Activated T-cell treated with anti-CD3 and anti-CD28 coated beads, Interleukin-2, amount 50 U/mL, for 48 hours (primary cell): ENCODE results near the gene APLP2.

Source experiments
- DNase-seq, 2 experiments: peaks; one replicate each; pipeline ENCODE4 v3.0.0-alpha.2; 2020

Gene APLP2

DNA sequence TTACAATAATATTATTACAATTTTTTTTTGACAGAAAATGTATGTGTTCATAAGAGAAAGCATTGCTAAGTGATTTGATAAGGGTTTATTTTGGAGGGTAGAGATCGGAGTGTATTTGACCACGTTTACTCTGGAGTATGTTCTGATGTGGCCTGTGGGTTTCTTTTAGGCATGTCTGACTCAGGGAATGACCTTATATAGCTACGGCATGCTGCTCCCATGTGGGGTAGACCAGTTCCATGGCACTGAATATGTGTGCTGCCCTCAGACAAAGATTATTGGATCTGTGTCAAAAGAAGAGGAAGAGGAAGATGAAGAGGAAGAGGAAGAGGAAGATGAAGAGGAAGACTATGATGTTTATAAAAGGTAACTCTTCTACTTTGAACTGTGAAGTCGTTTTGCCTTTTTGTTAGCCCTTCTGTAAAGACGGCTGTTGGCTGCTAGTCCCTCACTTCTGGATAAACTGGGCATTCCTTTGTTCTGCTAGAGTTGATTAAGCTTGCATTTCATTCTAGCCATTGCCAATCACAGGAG lies 51.8 kb downstream of the APLP2 start:
- peak in 1 of 2 experiments; percentile 28 for DNase-seq

DNA sequence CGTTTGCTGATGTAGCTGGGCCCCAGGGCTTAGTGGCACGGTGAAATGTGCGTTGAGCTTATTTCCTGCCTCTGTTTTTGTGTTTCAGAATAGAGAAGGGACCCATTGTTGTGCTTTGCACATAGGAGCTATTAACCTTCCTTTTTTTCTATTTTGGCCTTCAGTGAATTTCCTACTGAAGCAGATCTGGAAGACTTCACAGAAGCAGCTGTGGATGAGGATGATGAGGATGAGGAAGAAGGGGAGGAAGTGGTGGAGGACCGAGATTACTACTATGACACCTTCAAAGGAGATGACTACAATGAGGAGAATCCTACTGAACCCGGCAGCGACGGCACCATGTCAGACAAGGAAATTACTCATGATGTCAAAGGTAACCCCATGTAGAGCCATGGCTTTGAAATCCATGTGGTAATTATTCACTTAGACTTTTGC lies 52.5 kb downstream of the APLP2 start:
- DNase-seq, result peak; percentile 55 to 65

DNA sequence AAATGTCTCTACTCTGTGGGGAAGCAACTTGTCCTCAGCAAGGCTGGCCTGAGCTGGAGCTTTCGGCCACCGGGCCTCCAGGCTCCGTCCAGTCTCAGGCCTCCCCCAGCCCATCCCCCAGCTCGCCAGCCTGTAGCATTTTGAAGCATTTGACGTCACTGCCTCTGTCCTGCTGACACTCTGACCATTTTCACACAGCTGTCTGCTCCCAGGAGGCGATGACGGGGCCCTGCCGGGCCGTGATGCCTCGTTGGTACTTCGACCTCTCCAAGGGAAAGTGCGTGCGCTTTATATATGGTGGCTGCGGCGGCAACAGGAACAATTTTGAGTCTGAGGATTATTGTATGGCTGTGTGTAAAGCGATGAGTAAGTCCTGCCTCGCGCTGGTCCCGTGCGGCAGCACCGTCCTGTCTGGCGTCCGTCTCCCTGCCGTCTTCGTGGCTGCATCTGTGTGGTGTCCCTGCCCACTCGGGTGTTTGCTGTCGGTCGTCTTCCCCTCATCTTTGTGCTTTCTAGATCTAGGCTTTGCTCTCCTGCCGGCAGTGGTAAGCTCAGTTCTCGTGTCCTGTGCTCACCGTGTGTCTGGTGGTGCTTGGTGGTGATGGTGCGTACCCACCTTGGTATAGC lies 53.8 kb downstream of the APLP2 start:
- DNase-seq, result no peak

- no peak for DNase-seq
Observed at GRCh38 chr11:130124096-130124495, 54.4 kb downstream of the APLP2 start.

- no peak for DNase-seq
Observed at GRCh38 chr11:130125638-130126037, 55.9 kb downstream of the APLP2 start.

- DNase-seq, result no peak
Observed at GRCh38 chr11:130126516-130126915, 56.8 kb downstream of the APLP2 start.

DNA sequence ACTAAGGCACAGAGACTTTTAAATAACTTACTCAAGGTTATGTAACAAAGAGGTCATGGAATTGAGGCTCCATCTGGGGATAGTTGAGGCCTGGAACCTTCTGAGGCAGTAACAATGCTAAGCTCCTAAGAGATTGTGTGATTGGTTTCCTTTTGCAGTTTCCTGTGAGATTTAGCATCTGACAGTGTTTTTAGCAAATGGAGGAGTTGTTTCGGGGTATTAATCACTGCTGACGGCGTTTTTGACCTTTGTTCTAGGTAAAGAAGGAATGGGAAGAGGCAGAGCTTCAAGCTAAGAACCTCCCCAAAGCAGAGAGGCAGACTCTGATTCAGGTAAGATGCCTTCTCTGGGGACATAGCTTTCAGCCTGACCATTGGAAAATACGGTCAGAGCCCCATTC lies 57.8 kb downstream of the APLP2 start:
- no peak for DNase-seq

DNA sequence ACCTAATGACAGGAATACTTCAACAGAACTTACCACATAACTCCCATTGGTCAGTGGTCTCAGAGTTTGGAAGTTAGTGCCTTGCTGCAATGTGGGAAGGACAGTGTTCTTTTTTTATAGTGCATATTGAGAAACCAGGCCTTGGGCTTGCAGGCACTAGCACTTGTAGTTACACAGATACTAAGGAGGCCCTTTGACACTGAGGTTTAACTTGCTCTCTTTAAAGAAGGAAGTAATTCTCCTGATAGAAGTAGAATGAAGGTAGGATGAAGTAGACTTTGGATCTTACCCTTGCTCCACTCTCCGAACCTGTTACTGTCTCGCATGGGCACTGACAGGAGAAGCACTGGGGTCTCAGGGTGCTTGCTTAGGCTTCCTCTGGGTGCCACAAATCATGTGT lies 58.9 kb downstream of the APLP2 start:
- no peak for DNase-seq

- no peak for DNase-seq
Observed at GRCh38 chr11:130129922-130130321, 60.2 kb downstream of the APLP2 start.

GRCh38 chr11:130131961-130132850 lies 62.5 kb downstream of the APLP2 start:
- peak; percentile 48 to 62 for DNase-seq

DNA sequence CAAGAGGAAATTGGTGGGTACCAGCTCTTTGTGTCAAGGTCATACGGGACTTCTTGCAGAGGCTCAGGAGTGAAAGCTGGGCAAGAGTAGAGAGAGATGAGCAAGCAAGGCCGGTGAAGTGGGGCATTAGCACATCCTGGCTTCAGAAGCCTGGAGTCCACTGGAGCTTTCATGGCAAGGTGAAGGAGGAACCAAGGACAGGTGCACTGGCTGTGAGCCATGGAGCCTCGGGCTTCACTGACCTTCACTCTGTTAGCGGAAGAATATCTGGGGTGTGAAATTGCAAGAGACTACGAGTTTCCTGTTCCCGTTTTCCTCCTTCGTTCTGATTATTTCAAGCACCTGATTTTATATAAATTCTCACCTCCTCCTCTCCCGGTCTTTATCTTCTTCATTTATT lies 64.0 kb downstream of the APLP2 start:
- no peak for DNase-seq

- DNase-seq, result no peak
Observed at GRCh38 chr11:130136107-130136506, 66.4 kb downstream of the APLP2 start.

DNA sequence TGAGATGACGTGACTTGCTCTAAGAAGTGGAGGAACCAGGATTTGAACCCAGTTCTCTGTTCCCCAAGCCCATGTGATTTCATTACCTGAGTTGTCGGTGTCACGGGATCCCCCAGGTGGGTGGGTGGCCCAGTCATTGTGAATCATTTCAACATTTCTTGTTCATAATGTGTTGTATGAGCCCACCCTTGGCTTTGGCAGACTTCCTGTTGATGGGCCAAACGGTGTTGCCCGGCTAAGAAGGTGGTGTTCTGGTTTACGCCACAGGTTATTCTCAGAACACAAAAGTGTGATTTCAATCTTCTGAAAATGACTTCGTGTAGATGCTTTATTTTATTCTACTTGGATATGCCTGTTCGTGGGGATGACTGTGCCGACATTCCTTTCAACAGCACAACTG lies 68.3 kb downstream of the APLP2 start:
- DNase-seq, result no peak

DNA sequence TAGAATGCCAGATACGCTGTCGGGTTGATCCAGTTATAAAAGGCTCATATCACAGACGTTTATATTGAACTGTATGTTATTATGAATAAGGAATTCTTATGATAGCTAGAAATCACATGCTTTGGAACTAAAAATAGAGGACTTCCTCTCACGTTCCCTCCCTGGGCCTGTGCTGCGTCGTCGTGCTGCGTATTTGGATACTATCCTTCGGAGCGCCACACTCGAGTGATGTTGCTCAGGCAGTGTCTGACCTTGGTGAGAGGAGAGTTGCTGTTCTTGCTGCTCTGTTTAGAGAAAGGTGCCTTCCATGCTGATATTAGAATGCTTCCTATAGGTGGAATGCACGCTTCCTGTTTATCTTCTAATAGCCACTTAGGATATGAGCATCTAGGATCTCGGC lies 69.7 kb downstream of the APLP2 start:
- no peak for DNase-seq

DNA sequence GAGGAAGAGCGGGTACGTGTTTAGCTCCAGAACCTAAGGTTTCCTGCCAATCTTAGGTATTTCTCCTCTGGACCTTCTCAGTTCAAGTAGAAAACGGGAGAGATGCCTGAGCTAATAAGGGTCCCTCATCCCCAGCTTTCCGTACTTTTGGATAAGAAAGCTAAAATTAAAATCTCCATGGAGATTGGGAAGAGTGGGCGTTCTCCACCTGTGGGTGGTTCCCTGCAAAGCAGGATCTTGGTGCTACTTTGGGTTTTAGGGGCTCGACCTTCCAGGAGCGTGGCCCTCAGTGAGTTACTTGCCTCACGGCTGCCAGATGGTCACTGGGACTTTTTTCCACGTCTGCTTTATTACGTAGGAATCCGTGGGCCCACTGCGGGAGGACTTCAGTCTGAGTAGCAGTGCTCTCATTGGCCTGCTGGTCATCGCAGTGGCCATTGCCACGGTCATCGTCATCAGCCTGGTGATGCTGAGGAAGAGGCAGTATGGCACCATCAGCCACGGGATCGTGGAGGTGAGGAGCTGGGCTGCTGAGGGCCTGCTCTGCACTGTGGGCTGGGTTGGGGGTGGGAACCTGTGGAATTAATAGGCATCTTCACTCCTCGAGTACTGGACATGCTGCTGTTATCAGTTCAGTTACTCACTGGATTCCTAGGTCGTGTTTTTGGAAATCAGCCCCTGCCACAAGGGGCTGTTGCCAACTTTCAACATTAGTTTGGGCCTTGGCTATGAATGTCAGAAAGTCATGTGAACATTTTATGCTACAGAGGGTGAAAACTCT lies 72.1 kb downstream of the APLP2 start:
- DNase-seq, result no peak

DNA sequence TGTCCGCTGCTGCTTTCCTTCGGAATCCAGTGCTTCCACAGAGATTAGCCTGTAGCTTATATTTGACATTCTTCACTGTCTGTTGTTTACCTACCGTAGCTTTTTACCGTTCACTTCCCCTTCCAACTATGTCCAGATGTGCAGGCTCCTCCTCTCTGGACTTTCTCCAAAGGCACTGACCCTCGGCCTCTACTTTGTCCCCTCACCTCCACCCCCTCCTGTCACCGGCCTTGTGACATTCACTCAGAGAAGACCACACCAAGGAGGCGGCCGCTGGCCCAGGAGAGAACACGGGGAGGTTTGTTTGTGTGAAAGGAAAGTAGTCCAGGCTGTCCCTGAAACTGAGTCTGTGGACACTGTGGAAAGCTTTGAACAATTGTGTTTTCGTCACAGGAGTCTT lies 74.4 kb downstream of the APLP2 start:
- no peak for DNase-seq

DNA sequence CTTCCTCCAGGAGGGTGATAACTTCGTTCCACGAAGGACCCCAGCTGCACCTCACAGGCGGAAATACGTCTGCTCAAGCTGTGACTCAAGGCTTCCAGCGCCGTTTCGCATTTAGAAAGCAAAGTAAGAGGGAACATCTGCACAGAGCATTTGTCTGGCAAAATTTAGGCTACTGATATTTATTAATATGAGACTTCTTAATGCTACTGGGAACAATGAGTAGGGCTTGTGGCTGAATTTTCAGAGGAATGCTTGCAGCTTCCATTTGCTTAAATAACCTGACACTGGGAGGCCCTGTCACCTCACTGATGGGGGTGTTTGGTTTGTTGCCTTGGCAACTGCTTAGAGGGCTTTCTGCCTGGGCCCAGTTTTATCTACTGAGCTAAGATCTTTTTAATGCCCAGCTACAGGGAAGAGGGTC lies 75.2 kb downstream of the APLP2 start:
- no peak for DNase-seq

- no peak for DNase-seq
Observed at GRCh38 chr11:130145311-130145812, 75.7 kb downstream of the APLP2 start.

DNA sequence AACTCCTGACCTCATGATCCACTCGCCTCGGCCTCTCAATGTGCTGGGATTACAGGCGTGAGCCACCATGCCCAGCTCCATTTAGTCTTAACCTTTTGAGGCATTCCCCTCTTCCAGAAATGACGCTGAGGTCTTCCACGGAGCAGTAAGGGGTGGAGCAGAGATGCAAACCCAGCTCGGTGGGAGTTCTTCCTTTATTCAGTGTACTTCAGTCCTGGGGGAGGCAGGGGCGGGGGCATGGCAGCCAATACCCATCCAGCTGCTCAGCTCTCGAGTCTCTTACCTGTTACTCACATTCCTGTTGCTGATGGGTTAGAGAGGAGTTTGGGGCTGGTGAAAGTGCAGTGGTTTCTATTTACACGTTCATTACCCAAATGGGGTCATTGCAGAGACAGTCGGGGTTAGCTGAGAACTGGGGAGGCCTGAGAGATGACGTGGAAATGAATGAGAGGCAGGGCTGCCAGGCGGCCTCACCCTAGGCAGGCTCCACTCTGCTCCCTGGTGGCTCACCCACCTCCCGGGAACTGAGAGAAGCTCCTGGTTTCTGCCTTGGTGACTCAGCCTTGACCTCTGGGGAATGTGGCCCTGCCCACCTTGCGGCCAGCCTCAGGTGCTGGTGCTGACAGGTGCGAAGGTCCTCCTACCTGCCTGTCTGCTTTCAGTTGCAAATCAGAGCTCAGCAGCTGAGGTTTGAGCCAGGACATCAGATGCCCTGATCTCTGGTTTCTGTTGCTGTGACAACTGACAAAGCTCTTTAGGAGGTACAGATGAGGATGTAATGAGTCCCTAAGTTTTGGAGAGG lies 76.5 kb downstream of the APLP2 start:
- no peak for DNase-seq

GRCh38 chr11:130146796-130147195 lies 77.1 kb downstream of the APLP2 start:
- DNase-seq, result no peak

DNA sequence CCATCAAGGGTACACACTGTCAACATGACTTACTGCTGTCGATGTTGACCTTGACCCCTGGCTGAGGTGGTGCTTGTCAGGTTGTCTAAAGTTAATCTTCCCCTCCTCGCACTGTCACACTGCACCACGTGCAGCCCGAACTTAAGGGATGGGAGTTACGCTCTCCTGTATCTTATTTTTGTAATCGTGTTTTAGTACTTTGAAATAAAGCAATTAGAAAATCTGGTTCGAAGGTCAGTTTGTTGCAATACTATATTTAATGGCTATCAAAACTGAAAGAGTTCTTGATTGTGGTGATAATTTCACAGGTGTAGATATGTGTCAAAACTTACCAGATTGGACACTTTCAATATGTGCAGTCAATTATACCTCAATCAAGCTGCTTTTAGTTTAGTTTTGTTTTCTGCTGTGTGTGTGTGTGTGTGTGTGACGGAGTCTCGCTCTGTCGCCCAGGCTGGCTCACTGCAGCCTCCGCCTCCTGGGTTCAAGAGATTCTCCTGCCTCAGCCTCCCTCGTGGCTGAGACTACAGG lies 79.2 kb downstream of the APLP2 start:
- DNase-seq, result no peak

DNA sequence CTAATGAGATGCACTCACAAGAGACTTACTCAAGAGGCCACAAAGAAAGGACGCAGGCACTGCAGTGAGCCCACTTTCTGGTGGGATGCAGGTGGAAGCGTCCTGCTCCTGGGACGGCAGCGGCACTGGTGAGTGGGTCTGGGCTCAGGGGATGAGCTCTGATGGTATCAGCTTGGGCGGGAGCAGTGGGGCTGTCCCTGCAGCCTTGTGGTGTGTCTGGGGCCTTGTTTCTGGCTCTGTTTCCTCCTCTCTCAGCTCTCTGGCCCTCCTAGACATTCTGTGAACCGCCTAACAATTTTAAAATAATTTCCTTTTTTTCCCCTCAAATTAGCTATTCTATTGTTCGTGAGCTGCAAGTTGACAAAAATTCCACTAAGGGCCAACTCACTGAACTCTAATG lies 81.1 kb downstream of the APLP2 start:
- no peak for DNase-seq
